Gastrocnemius medialis (tissue), 4 donors: ENCODE measurements around the gene PLPP4.

Experiments used
- POLR2A ChIP-seq, 2 donors: fragments of 450-650 bp; IDR thresholded peaks; one replicate each; pipeline ENCODE4 v1.6.1; 2017; ENCODE audit warnings: antibody characterized with exemption in 2 of 2, mild to moderate bottlenecking in 2 of 2, moderate library complexity in 2 of 2
- TF ChIP-seq, protein P1 (sequence below), 5 experiments: fragments of 450-650 bp in 3 of 5; fragments of 200-600 bp in 2 of 5; sonication (generic) in 2 of 5; IDR thresholded peaks in 4 of 5; conservative IDR thresholded peaks in 1 of 5; 1 replicate in 4 of 5; 2 replicates in 1 of 5; pipeline ENCODE4 v1.5.1; 2016 to 2019; ENCODE audit warnings: antibody characterized with exemption in 5 of 5, mild to moderate bottlenecking in 3 of 5, moderate library complexity in 3 of 5

DNA sequence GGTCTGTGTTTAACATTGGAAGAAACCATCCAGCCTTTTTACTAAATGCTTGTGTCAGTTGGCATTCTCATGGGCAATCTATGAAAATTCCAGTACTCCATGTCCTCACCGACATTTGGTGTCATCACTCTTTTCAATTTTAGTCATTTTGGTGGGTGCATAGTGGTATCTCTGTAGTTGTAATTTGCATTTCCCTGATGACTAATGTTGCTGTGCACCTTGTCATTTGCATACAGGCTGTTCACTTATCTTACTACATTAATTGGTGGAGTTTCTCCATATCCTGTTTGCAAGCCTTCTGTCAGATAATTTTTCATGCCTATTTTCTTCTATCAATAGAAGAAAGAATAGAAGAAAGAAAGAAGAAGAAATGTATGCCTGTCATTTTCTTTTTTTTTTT, 73.7 kb downstream of the PLPP4 start:
- TF ChIP-seq, protein P1, sequence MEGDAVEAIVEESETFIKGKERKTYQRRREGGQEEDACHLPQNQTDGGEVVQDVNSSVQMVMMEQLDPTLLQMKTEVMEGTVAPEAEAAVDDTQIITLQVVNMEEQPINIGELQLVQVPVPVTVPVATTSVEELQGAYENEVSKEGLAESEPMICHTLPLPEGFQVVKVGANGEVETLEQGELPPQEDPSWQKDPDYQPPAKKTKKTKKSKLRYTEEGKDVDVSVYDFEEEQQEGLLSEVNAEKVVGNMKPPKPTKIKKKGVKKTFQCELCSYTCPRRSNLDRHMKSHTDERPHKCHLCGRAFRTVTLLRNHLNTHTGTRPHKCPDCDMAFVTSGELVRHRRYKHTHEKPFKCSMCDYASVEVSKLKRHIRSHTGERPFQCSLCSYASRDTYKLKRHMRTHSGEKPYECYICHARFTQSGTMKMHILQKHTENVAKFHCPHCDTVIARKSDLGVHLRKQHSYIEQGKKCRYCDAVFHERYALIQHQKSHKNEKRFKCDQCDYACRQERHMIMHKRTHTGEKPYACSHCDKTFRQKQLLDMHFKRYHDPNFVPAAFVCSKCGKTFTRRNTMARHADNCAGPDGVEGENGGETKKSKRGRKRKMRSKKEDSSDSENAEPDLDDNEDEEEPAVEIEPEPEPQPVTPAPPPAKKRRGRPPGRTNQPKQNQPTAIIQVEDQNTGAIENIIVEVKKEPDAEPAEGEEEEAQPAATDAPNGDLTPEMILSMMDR (IDR thresholded peaks at IDR 0.05 in 4 of 5, conservative IDR thresholded peaks at IDR 0.05 in 1 of 5), result no peak
- TF ChIP-seq POLR2A (IDR thresholded peaks at IDR 0.05), result no peak
